ENCODE results near the gene MYMX.
"Not testable (repeated sequence)": the region's sequence is repeated elsewhere in the genome, so short reads cannot be mapped to it uniquely, and the experiment has no call there.

Gene MYMX

DNA sequence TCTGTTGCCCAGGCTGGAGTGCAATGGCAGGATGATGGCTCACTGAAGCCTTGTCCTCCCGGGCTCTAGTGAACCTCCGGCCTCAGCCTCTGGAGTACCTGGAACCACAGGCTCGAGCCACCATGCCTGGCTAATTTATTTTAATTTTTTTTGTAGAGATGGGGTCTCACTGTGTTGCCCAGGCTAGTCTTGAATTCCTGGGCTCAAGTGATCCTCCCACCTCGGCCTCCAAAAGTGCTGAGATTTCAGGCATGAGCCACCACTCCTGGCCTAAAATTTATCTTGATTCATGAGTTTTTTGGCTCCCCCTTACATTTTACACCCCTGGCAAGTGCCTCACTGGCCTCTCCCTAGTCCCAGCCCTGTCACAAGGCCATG is 4.2 kb downstream of the MYMX start:
- DNase-seq: no peak

DNA sequence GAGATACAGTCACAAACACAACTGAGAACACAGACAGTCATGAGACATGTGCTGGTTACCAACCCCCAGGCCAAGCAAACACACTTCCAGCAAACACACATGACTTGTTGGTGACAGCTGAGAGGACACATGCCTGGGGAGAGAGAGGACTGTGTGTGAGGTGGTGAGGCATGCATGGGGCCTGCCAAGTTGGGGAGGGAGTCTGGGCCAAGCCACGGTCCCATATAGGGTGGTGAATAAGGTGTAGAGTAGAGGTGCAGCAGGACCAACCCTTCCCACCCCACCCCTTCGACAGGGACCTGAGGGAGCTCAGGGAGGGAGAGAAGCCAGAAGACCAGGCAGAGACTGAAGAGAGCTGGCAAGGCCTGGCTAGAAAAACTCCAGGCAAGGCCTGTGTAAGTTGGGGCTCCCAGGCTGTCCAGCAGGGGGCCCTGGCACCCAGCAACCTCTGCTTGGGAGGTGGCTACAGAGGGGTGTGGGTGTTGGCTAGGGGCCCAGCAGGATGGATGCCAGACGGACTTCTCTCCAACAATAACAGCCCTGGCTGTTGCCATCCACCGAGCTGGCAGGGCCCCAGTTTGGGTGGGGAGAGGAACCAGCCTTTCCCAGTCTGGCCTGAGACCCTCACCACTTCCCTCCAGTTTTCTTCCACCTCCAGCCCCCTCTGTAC is 4.7 kb downstream of the MYMX start:
- DNase-seq: peak; percentile 96

DNA sequence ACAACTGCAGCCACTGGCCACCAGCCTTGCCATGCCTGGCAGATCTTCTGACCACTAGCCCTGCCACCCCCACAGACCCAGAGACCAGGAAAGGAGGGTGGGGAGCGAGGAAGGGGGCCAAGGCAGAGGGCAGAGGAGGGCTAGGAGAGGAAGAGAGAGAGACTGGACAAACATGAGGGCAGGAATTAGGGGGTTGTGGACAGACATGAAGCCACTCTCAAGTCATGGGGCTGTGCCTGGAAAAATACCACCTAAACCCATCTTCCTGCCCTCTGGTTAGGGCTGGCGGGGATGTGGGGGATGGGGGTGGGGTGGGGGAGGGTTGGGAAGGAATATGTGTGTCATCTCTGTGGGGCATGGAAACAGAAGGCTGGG is 5.2 kb downstream of the MYMX start:
- no peak for DNase-seq

DNA sequence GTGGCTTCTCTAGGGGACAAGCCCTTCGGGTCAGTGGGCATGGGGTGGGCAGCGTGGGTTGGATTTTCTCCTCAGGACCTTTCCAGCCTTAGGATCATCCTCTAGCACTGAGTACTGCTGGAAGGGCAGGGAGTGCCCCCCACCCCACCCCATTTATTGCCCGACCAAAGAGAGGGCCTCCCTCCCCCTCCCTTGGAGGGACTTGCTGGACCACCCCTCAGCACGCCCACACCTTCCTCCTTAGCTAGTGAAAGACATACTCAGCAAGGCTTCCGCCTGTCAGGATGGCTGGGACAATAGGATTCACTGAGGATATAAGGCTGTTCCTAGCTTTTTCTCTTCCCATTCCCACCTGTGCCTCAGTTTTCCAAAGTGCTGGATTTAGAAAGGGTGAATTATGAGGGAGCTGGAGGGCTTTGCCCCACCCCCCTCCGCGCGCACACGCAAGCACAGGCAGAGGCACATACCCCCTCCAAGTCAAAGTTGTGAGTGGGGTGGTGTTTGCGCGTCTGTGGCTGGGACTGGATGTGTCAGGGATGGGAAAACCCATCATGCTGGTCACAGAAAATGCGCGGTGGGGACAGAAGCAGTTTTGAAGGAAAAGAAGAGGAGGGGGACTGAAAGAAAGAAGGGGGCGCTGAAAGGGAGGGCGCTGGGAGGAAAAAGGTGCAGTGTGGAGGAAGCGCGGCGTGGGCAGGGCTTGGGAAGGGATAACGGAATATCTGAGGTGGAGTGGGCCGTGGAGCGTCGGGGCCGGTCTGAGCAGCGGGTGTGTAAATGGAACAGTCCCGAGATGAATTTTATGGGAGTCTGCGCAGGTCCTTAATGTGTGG is 6.0 kb downstream of the MYMX start:
- no peak for DNase-seq

DNA sequence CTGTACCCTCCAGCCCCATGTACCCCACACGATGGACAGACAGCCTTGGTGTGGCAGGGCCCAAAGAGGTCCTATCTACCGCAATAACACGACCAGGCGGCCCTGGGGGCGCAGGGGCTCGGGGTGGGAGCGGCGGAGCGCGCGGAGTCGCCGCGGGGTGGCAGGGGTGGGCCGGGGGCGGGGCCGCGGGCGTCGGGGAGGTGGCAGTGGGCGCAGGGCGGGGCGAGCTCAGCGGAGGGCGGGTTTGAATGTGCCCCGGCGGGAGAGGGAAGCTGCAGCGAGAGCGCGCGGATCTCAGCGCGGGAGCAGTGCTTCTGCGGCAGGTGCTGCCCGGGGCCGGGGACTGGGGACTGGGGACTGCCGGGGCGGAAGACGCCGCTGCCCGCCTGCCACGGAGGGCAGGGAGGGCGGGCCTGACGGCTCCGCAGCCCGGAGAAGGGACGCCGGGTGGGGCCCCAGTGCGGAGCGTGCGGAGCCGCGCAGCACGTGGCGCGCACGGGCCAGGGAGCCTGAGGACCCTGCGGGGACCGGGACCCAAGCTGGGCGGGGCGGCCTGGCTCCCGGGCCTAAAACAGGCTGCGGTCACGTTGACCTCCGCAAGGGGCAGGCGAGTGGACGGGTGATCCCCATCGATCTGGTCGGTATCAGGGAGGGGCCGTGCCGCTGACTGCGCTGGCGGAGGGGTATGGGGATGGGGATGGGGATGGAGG is 6.7 kb downstream of the MYMX start, which contains the start of gene SLC29A1:
Gene SLC29A1, plus strand, starts transcription at position 277 of the 710 bp plus-strand sequence. CDS start 3,719 bp downstream, outside the sequence.
- peak; percentile 94 for DNase-seq

DNA sequence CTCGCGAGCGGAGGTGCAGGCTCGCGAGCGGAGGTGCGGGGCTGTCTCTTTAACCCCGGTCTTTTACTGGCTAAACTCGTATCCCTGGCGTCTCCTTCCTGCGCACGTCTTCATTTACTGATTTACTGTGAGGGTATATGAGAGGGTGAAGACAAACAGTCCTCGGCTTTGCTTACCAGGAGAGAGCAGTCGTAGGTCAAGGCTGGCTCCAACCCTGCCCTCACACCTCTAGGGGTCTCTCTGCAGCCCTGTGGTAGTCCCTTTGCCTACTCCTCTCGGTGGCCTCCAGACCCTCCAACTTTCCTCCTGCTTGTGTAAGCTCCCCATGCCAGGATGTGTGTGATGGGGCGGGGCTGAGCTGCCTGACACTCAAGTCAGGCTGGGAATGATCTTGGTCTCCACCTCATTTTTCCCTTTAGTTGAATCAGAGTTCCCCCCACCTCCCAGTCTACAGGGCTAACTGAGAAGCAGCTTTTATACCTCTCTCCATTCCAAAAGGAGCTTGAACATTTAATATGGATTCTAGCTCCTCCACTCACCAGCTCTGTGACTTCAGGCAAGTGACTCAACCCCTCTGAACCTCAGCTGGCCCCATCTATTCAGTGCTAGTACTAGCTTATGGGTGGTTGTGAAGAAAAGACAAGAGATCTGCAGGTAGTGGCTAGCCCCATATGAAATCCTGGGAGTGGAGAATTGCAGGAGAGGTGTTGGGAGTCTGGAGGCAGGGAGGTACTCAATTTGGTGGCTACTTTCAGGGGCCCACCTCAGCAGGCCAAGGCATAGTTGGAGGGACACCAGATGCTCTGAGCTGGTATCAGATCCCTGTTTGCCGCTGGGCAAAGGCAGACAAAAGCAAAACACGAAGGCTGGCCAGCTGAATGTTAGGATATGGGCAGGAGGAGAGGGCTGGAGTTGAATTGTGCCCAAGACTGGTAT is 7.6 kb downstream of the MYMX start:
- peak; percentile 60 for DNase-seq

DNA sequence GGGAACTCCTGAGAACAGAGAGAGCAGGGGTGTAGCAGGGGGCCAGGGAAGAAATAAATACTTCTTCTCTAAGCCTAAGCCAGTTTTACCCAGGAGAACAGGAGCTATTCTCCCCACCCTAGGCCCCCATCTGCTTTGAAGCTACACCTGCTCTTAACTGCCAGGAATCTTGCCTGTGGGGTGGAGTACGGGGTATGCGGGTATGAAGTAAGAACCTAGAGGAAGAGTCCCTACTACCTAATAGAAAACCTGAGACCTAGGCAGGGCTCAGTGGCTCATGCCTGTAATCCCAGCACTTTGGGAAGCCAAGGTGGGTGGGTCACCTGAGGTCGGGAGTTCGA is 8.2 kb downstream of the MYMX start:
- no peak for DNase-seq

DNA sequence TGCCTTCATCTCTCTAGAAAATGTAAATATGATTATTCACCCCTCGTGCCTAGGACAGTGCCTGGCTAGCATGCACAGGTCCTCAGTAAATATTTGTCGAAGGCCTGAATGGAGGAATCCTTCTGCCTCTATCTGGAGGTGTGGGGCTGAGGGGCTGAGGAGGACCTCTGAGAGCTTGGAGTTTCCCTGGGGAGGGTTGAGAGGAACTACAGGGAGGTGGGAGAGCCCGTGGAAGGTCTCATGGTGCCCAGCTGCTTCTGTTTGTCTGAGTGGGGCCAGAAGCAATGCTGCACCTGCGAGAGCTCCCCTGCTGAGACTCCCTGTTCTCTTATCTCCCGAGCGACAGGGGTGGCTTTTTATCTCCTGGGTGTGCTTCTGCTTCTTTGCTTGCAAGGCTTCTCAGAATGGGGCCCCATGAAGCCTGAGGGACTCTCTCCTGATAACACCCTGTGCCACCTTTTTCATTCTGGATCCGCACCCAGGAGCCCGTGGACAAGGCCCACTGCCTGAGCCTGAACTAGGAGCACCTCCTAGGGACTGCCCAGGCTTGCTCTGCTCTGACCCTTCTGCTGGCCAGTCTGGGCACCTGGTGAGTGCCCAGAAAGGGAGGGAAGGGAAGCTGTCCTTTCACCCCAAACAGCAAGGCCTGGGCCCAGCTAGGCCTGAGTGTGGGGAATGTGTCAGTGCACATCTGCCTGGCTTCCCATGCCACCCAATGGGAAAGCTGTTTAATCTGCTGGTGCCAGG is 9.0 kb downstream of the MYMX start:
- DNase-seq: peak; percentile 93

DNA sequence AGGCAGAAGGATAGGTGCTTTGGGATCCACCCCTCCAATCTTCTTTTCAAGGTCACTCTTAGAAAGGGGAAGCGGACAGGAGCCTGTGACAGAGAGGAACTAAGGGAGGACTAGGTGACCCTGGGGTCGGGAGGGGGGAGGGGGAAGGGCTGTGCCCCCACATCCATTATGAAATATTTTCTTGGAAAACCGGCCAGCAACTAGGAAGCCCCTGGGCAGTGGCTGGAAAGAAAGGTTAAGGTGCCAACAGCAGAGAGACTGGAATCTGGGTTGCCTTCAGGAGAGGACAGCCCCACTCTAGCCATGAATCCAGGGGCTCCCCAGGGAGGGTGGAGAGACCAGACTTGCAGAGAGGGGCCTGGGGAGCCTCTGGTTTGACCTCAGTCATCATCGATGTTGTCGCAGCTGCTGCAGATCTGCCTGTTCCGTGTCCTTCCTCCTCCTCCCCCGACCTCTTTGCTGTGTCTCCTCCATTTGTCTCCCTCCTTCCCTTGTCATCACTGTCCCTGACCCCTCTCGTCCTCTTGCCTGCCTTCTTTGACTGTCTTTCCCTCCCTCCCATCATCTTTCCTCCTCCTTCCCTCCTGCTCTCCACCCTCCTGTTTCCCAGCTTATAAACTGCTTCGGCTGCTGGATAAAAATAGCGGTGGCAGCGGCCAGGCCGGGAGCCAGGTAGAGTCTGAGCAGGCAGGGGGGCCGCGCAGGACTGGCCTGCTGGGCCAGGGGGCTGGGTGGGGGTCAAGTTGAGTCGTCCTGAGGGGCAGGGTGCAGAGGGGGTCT is 9.8 kb downstream of the MYMX start:
- no peak for DNase-seq

DNA sequence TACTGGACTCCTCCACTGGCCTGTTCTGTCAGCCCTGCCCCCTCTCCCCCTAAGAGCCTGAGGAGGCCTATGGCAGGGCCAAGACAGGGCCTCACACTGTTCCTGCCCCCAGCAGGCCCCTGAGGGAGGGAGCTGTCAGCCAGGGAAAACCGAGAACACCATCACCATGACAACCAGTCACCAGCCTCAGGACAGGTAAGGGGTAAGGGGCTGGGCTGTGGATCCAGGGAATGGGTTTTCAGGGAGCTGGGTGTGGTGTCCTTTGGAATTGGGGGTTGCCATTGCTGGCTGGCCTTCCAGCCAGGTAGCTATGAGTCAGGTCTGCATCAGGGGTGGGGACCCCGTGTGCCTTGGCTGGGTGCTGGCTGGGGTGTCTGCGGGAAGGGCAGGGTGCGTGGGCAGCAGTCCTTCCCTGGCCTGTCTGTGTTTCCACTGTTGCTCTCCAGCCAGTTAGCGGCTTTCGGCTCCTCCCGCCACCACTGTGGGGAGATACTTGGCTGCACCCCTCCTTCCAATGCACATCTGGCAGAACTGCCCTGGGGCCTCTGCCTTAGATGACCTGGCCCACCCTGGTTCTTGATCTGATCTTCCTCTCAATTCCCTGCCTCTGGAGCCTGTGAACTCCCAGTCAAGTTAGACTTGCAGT is 10.5 kb downstream of the MYMX start:
- no peak for DNase-seq

DNA sequence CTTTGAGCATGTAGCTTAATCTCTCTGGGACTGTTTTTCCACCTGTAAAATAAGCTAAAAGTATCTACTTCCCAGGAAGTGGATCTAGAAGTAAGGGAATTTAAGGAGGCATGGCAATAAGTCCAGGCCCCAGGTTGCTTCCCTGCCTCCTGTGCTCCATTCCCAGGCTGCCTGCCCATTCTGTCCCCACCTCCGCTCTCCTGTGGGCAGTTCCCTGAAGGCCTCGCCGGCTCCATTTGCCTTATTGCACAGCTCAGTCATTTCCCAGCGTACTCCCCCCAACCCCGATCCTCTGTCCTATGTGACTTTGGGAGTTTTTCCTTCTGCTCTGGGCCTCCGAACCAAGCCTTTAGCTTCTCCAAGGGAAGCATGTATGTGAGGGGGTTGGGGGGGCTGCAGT is 11.3 kb downstream of the MYMX start:
- DNase-seq: no peak

DNA sequence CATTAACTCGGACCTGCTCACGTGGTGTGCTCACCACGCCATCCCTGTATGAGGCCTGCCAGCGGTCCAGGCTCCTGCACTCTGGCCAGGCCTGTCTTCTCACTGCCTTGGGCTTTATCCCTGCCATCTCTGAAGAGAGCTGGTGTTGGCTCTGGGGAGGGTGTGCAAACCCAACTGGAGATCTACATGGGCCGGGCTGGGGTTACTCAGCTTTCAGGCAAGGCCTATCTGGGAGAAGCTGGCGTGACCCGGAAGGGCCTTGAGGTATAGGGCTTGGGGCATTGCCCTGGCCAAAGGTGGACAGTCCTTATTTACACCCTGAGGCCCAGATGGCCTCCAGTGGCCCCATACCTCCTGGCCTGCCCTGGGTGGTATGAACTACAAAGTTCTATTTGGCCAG is 11.7 kb downstream of the MYMX start:
- DNase-seq: no peak

DNA sequence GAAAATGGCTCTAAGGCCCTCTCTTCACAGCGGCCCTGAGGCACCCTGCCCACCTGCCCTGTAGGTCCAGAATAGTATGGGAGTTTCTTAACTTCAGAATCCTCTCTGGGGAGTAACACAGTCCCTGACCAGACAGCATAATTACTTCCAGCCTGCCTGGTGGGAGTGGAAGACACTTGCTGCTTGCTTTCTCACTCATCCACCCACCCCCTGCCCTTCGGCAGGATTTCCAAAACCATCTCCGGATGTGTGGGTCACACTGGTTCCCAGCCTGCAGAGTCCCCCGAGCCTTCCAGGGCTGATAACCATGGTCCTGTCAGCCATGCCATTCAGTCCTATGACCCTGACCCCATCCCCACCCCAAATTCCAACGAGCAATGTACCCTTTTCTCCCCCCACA is 12.1 kb downstream of the MYMX start:
- DNase-seq: no peak

DNA sequence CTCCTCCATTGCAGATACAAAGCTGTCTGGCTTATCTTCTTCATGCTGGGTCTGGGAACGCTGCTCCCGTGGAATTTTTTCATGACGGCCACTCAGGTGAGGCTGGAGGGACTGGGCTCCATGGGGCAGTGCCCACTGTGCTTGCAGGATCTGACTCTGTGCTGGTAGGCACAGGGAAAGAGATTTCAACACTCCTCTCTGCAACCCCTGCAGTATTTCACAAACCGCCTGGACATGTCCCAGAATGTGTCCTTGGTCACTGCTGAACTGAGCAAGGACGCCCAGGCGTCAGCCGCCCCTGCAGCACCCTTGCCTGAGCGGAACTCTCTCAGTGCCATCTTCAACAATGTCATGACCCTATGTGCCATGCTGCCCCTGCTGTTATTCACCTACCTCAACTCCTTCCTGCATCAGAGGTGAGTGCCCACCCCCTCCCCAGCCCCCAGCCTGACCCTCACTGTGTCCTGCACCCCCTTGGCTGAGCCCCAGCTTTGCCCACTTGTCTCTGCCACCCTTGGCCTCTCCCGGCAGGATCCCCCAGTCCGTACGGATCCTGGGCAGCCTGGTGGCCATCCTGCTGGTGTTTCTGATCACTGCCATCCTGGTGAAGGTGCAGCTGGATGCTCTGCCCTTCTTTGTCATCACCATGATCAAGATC is 12.8 kb downstream of the MYMX start:
- DNase-seq: no peak

DNA sequence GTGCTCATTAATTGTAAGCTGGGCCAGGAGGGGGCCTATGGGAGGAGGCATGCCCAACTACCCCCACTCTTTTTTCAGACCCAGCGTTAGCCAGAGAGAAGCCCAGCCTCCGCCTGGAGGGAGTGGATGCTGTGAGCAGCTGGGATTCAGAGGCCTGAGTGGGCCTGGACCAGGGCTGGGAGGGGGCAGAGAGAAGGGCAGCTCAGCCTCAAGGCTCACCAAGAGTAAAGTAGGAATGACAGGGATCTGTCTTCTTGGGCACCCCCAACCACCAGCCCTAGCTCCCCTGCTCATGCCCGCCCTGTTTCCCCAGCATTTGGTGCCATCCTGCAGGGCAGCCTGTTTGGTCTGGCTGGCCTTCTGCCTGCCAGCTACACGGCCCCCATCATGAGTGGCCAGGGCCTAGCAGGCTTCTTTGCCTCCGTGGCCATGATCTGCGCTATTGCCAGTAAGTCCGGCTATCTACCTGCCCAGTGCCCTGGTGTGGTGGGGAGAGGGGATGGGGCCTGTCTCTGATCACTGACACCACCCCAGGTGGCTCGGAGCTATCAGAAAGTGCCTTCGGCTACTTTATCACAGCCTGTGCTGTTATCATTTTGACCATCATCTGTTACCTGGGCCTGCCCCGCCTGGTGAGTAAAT is 13.4 kb downstream of the MYMX start:
- DNase-seq: no peak

DNA sequence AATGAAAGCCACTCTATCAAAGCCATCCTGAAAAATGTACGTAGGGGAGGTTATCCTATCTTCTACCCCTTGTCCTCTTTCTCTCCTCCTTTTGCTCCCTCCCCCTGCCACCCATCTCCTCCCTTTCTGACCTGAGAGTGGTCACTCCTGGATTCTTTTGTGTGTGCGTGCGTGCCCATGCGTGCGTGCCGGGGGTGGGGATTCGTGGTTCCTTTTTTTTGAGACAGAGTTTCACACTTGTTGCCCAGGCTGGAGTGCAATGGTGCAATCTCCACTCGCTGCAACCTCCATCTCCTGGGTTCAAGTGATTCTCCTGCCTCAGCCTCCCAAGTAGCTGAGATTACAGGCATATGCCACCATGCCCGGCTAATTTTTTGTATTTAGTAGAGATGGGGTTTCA is 14.7 kb downstream of the MYMX start:
- DNase-seq: not testable (repeated sequence)

DNA sequence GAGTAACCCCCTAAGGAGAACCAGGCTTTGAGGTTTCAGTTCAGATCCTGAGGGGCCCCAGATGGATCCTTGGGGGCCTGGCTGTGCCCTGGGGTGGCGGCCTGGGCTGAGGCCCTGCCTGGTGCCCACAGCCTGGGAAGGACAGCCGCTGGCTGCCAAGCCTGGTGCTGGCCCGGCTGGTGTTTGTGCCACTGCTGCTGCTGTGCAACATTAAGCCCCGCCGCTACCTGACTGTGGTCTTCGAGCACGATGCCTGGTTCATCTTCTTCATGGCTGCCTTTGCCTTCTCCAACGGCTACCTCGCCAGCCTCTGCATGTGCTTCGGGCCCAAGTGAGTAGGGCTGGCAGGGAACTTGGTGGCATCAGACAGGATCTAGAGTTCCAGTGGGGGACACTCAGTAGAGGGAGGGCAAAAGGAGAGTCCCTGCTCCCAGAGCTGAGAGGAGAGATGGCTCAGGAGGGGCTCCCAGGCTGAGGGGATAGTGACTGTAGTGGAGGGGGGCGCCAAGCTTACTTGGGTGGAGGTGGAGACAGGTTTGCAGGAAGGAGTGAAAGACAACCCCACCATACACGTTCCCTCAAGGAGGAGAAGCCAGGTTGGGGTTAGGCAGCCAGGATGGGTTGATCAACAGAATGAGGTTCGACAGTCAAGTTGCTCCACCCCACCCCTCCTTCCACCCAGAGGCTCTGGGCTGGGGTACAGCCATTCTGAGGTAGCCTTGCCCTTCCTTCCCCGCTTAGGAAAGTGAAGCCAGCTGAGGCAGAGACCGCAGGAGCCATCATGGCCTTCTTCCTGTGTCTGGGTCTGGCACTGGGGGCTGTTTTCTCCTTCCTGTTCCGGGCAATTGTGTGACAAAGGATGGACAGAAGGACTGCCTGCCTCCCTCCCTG is 16.2 kb downstream of the MYMX start:
- DNase-seq: peak; percentile 53

DNA sequence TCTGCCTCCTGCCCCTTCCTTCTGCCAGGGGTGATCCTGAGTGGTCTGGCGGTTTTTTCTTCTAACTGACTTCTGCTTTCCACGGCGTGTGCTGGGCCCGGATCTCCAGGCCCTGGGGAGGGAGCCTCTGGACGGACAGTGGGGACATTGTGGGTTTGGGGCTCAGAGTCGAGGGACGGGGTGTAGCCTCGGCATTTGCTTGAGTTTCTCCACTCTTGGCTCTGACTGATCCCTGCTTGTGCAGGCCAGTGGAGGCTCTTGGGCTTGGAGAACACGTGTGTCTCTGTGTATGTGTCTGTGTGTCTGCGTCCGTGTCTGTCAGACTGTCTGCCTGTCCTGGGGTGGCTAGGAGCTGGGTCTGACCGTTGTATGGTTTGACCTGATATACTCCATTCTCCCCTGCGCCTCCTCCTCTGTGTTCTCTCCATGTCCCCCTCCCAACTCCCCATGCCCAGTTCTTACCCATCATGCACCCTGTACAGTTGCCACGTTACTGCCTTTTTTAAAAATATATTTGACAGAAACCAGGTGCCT is 16.9 kb downstream of the MYMX start:
- no peak for DNase-seq
